T-helper 2 cell treated with Interferon-gamma antibody and Interleukin-4, amounts not matched to agents 100 ng/mL and 5 ng/mL, for 36 hours (primary cell): ENCODE data around the gene PLXNB3. TPM values are rescaled to one million over a fixed set of nuclear protein-coding genes. Genes with fewer than 3 reads are reported as not detected.

ENCODE experiments used
- intact Hi-C: fragments of 100-400 bp; cut with micrococcal nuclease; formaldehyde crosslinking; loops from one replicate; pipeline ENCODE4 v1.15.1; 2023
- total RNA-seq: library from RNA; stranded (reverse); gene quantifications from 2 replicates; pipeline ENCODE4 v1.2.3, GENCODE V29; 2022

The PLXNB3 gene
- total RNA-seq, 1 donor from 2014 or later, result 1.2 TPM

- intact Hi-C loops, result no loop called here
Observed at GRCh38 chrX:153772316-153773217, 8.5 kb downstream of the PLXNB3 start.

GRCh38 chrX:153773218-153773611, 9.2 kb downstream of the PLXNB3 start:
- intact Hi-C loops, result no loop called here

- intact Hi-C loops, result no loop called here
Observed at GRCh38 chrX:153773741-153774575, 9.9 kb downstream of the PLXNB3 start.

GRCh38 chrX:153774576-153775292, 10.7 kb downstream of the PLXNB3 start:
- intact Hi-C loops, result no loop called here

GRCh38 chrX:153775293-153776119, 11.5 kb downstream of the PLXNB3 start:
- intact Hi-C loops, result no loop called here

GRCh38 chrX:153776120-153776599, 12.1 kb downstream of the PLXNB3 start:
- intact Hi-C loops, result no loop called here

- intact Hi-C loops, result no loop called here
Observed at GRCh38 chrX:153776611-153777045, 12.6 kb downstream of the PLXNB3 start.

- intact Hi-C loops, result no loop called here
Observed at GRCh38 chrX:153777261-153778090, 13.4 kb downstream of the PLXNB3 start.

GRCh38 chrX:153778181-153778580, 14.1 kb downstream of the PLXNB3 start:
- intact Hi-C loops, result no loop called here

GRCh38 chrX:153778684-153779101, 14.6 kb downstream of the PLXNB3 start:
- intact Hi-C loops, result no loop called here

- intact Hi-C loops, result no loop called here
Observed at GRCh38 chrX:153779891-153780677, 16.0 kb downstream of the PLXNB3 start.

- intact Hi-C loops, result no loop called here
Observed at GRCh38 chrX:153780678-153781427, 16.8 kb downstream of the PLXNB3 start, which contains the start of gene SRPK3. Gene SRPK3 (plus strand): TSS chrX:153781041. CDS start chrX:153781087, 46 bp downstream.

- intact Hi-C loops, result no loop called here
Observed at GRCh38 chrX:153781428-153782047, 17.5 kb downstream of the PLXNB3 start.

- intact Hi-C loops, result no loop called here
Observed at GRCh38 chrX:153782313-153782712, 18.3 kb downstream of the PLXNB3 start.

GRCh38 chrX:153782871-153783270, 18.8 kb downstream of the PLXNB3 start:
- intact Hi-C loops, result no loop called here

- intact Hi-C loops, result no loop called here
Observed at GRCh38 chrX:153783378-153784013, 19.4 kb downstream of the PLXNB3 start.
